HG03520 (cell line): Measurements from ENCODE around the gene TERB2.
"Not testable (repeated sequence)": the region's sequence is repeated elsewhere in the genome, so short reads cannot be mapped to it uniquely, and the experiment has no call there.

Source experiments
- ATAC-seq: cut with Tn5 transposase; IDR thresholded peaks from one replicate; pipeline ENCODE4 v1.9.1; 2021; ENCODE audit warnings: mild to moderate bottlenecking, moderate library complexity; ENCODE audit not compliant: unreplicated experiment

The TERB2 gene

GRCh38 chr15:44956388-44956787 is at the start of gene TERB2:
Gene TERB2, plus strand, starts transcription at chr15:44956687. Its CDS starts 32 bp downstream, at chr15:44956719.
- no peak for ATAC-seq

DNA sequence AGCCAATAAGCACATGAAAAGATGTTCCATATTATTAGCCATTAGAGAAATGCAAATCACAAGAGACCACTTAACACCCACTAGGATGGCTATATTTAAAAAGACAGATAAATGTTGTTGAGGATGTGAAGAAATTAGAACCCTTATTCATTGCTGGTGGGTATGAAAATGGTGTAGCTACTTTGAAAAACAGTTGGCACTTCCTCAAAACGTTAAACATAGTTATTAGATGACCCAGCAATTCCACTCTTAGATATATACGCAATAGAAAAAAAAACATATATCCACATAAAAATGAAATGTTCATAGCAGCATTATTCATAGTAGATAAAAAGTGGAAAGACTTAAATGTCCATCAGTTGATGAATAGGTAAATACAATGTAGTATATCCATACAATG is 47.1 kb upstream of the TERB2 start:
- no peak for ATAC-seq

DNA sequence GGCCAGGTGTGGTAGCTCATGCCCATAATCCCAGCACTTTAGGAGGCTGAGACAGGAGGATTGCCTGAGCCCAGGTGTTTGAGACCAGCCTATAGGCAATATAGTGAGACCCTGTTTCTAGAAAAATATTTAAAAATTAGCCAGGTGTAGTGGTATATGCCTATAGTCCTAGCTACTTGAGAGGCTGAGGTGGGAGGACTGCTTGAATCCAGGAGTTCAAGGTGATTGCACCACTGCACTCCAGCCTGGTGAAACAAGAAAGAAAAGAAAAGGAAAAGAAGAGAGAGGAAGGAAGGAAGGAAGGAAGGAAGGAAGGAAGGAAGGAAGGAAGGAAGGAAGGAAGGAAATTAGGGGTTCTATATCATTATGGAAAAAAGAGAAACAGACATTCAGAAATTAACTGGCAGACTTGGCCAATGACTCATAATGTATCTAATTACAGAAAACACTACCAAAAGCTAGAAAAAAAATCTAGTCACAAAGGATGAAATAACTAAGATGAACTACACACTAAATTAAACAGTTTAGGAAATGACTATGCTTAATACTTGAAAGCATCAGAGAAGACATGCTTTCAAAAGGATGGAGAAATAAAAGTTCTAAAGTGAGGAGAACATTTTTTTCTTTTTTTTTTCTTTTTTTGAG is 45.4 kb upstream of the TERB2 start:
- ATAC-seq, result no peak

DNA sequence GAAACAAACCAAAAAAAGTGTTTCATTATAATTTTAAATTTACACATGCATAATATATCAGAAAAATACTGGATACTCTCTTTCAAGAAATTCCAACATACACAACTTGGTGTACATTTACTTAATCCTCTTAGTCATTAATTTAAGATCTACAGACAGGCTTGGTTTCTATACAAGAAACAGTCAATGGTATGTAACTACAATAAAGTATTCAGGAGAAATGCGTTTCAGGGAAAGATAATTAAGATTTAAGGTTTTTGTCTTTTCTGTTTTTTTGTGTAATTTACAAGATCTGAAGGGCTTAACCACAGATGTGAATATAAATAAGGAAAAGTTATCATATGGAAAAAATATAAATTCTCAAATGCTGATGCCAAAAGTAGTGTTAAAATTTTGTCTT is 44.3 kb upstream of the TERB2 start:
- not testable (repeated sequence) for ATAC-seq

- ATAC-seq, result not testable (repeated sequence)
These were observed 43.5 kb upstream of the TERB2 start for GRCh38 chr15:44912974-44913448.

GRCh38 chr15:44918136-44918535 is 38.4 kb upstream of the TERB2 start:
- no peak for ATAC-seq

GRCh38 chr15:44928658-44929057 is 27.8 kb upstream of the TERB2 start:
- ATAC-seq, result not testable (repeated sequence)

GRCh38 chr15:44930283-44930682 is 26.2 kb upstream of the TERB2 start:
- not testable (repeated sequence) for ATAC-seq

DNA sequence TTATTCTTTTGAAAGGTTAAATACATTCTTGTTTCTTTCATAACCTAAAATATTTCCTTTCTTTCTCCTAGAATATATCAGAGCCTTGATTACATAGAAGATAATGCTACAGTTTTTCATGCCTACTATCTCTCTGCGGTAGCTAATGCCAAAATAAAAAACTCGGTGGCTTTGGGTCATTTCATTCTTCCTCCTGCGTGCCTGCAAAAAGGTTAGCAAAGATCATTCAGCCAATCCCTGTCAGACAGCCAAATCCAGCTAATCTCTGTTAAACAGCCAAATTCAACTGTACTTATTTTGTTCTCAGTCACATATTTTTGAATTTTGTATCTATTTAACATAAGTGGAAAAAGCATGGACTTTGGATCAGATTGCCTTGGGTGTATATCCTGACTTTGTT is 1.8 kb downstream of the TERB2 start:
- ATAC-seq, result not testable (repeated sequence)

DNA sequence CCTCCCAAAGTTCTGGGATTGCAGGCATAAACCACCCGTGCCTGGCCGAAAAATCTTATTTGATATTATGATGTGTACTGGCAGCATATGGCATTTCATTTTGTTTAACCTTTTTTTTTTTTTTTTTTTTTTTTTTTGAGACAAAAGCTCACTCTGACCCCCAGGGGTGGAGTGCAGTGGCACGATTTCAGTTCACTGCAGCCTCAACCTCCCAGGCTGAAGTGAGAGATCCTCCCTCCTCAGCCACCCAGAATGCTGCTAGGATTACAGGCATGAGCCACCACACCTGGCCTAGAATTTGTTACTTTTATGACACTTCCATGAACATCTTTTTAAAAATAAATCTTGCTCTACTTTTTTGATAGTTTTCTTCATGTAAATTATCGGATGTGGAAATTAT is 12.0 kb downstream of the TERB2 start:
- no peak for ATAC-seq

GRCh38 chr15:44971036-44971435 is 14.5 kb downstream of the TERB2 start:
- ATAC-seq, result no peak

DNA sequence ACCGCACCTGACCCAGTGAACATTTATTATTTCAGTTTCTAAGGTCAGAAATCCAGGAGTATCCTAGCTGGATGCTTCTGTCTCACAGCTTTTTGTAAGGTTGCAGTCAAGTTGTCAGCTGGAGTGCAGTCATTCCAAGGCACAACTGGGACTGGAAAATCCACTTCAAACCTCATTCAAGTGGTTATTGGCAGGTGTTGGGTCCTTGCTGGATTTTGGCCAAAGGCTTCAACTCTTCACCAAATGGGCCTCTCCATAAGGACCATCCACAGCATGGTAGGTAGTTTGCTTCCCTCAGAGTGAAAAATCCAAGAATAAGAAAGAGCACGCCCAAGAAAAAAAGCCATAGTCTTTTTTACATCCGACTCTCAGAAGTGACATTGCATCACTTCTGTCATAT is 19.7 kb downstream of the TERB2 start:
- ATAC-seq, result not testable (repeated sequence)

DNA sequence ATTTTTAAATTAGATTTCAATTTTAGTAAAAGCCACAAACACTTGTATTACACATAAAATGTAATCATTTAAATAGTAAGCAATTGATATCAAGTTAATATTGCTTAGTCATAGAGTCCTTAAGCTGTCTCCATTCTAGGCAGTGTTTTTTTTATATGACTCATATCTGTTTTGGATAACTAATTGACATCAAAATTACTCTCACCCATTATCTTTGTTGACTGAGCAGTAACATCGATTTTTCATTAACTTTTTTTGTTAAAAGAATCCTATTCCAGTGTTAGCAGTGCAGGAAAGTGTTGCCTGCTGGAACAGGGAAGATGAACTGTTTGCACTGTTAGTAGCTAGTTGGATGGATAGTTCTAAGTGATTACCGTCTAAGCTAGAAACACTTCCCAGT is 21.3 kb downstream of the TERB2 start:
- not testable (repeated sequence) for ATAC-seq

DNA sequence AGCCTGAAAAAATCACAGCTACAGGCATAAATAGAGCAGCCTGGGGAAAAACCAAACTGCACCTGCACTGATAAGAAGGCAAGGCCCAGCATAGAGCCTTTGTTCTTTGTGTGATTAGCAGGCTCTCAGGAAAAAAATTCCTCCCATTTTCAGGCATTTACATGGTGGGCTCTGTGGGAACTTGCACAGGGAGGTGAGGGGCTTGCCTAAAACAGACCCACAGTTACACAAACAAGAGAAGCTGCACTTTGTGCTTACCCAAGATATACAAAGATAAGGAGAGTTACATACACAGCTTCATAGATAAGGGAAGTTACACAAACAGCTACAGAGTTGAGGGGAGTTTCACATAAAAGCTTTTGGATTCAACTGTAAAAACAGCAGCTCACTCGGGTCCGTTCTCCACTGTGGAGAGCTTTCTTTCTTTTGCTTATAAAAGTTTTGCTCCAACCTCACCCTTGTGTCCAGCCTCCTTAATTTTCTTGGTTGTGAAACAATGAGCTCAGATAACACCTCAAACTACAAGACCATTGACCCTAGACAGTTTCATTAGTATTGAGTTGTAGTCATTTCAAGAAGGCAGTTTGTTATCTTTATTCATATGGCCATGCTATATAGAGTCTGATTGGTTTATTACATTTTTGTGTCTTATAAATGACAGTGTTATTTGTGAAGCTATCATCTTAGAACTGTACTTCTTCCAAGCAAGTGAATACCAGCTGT is 23.3 kb downstream of the TERB2 start:
- not testable (repeated sequence) for ATAC-seq

GRCh38 chr15:44984144-44984543 is 27.7 kb downstream of the TERB2 start:
- not testable (repeated sequence) for ATAC-seq

DNA sequence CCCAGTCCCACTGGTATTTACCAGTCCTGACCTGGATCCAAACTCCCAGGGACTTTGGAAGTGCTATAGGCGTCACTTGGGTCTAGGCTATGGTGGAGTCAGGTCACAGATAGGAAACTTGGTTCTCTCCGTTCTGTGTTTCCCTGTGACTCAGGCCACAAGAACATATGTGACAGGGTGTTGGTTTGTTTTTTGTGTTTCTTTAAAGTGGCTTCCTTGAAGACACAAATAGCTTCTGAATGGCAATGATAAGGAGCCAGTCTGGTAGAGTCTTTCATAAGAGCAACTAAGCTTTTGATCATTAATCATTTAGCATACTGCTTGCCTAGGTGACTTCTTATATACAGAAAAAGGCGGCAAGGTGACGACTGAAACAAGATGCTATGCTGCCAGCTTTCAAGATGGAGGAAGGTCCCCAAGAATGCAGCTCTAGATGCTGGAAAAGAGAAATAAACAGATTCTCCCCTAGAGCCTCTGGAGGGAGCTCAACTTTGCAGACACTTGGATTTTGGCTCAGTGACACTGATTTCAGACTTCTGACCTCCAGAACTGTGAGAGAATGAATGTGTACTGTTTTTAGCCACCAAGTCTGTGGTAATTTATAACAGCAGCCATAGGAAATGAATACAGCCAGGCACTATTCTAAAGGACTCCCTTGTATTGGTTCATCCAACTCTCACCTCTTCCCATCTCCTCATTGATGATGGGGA is 30.0 kb downstream of the TERB2 start:
- ATAC-seq, result not testable (repeated sequence)

DNA sequence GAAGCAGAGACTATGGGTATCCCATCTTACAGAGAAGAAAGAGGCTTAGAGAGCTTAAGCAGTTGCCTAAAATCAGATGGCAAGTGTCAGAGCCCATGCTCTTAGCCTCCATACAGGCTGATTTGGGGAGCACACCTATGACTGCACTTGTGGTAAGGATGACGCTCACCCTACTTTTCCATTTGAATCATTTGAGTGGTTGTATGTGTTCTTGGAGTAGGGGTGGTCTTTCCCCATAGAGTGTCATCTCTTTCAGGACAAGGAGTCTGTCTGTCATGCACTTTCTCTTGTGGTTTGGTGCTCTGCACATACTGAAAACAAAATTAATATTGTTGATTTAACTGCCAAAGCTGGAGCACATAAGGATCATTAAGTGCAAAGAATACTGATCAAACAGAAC is 31.2 kb downstream of the TERB2 start:
- ATAC-seq, result not testable (repeated sequence)

- ATAC-seq, result not testable (repeated sequence)
These were observed 31.8 kb downstream of the TERB2 start for GRCh38 chr15:44988184-44988869.

DNA sequence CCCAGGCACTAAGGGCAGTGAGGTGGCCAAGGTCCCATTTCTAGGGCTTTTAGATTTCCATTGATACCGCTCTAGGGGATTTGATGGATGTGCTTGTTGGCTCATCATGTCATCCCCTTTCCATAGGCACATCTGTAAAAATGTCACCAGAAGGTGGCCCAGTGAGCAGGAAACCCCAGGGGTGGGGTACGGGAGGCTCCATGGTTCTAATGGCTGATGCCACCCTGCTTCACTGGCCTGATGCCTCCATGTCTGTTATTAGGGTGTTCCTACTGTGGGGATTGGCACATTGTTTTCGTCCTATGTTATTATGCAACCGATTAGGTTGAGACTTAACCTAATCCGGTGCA is 32.4 kb downstream of the TERB2 start:
- ATAC-seq, result not testable (repeated sequence)

GRCh38 chr15:44997632-44998031 is 41.1 kb downstream of the TERB2 start:
- not testable (repeated sequence) for ATAC-seq

DNA sequence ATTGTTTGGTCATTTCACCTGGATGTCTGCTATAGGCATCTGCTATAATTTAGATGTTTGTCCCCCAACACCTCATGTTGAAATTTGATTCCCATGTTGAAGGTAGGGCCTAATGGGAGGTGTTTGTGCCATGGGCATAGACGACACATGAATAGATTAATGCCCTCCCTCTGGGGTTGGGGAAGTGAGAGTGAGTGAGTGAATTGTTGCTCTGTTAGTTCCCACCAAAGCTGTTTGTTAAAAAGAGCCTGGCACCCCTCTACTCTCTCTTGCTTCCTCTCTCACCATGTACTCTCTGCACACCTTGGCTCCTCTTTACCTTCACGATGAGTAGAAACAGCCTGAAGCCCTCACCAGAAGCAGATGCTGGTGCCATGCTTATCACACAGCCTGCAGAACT is 42.6 kb downstream of the TERB2 start:
- ATAC-seq, result no peak
